Peyer's patch (tissue), 4 donors: ENCODE results near the gene ADAP1. TPM values are rescaled to one million over a fixed set of nuclear protein-coding genes. Genes with fewer than 3 reads are reported as not detected.
"Not testable (repeated sequence)": the region's sequence is repeated elsewhere in the genome, so short reads cannot be mapped to it uniquely, and the experiment has no call there.

Experiments
- DNase-seq, 3 donors: peaks; one replicate each; pipeline ENCODE4 v3.0.0-alpha.2; 2017 to 2019
- H3K27ac ChIP-seq, 4 donors: fragments of 200-600 bp; sonication (generic); one replicate each; pipeline ENCODE4 v1.5.1; 2016 to 2019
- H3K27me3 ChIP-seq, 2 donors: fragments of 200-600 bp; sonication (generic); one replicate each; pipeline ENCODE4 v1.5.1; 2019
- H3K36me3 ChIP-seq, 3 donors: fragments of 200-600 bp; sonication (generic); one replicate each; pipeline ENCODE4 v1.5.1; 2016 to 2019
- H3K4me1 ChIP-seq, 4 donors: fragments of 200-600 bp; sonication (generic); one replicate each; pipeline ENCODE4 v1.5.1; 2016 to 2019
- H3K4me3 ChIP-seq, 4 donors: fragments of 200-600 bp; sonication (generic); 1 replicate in 3 of 4; 2 replicates in 1 of 4; pipeline ENCODE4 v1.5.1; 2016 to 2019; ENCODE audit warnings: mild to moderate bottlenecking in 1 of 4
- H3K9me3 ChIP-seq, 4 donors: fragments of 200-600 bp; sonication (generic); one replicate each; pipeline ENCODE4 v1.5.1; 2016 to 2019; ENCODE audit warnings: mild to moderate bottlenecking in 1 of 4
- CTCF ChIP-seq, 6 experiments: fragments of 450-650 bp in 4 of 6; fragments of 200-600 bp in 2 of 6; sonication (generic) in 1 of 6; IDR thresholded peaks; one replicate each; pipeline ENCODE4 v1.5.1; 2017 to 2019; ENCODE audit warnings: antibody characterized with exemption in 6 of 6, mild to moderate bottlenecking in 3 of 6, moderate library complexity in 1 of 6
- POLR2A ChIP-seq, 2 donors: fragments of 450-650 bp; IDR thresholded peaks; one replicate each; pipeline ENCODE4 v1.5.1; 2017; ENCODE audit warnings: antibody characterized with exemption in 2 of 2, mild to moderate bottlenecking in 2 of 2, moderate library complexity in 2 of 2
- total RNA-seq, 4 donors: library from RNA; depleted of rRNA; stranded (reverse); fragments of >200 nt; gene quantifications; one replicate each; pipeline ENCODE4 v1.1.0, GENCODE V29; 2016

The ADAP1 gene, protein sequence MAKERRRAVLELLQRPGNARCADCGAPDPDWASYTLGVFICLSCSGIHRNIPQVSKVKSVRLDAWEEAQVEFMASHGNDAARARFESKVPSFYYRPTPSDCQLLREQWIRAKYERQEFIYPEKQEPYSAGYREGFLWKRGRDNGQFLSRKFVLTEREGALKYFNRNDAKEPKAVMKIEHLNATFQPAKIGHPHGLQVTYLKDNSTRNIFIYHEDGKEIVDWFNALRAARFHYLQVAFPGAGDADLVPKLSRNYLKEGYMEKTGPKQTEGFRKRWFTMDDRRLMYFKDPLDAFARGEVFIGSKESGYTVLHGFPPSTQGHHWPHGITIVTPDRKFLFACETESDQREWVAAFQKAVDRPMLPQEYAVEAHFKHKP
- 100 to 1,000 TPM; 102 to 146 (median 133) TPM for total RNA-seq

DNA sequence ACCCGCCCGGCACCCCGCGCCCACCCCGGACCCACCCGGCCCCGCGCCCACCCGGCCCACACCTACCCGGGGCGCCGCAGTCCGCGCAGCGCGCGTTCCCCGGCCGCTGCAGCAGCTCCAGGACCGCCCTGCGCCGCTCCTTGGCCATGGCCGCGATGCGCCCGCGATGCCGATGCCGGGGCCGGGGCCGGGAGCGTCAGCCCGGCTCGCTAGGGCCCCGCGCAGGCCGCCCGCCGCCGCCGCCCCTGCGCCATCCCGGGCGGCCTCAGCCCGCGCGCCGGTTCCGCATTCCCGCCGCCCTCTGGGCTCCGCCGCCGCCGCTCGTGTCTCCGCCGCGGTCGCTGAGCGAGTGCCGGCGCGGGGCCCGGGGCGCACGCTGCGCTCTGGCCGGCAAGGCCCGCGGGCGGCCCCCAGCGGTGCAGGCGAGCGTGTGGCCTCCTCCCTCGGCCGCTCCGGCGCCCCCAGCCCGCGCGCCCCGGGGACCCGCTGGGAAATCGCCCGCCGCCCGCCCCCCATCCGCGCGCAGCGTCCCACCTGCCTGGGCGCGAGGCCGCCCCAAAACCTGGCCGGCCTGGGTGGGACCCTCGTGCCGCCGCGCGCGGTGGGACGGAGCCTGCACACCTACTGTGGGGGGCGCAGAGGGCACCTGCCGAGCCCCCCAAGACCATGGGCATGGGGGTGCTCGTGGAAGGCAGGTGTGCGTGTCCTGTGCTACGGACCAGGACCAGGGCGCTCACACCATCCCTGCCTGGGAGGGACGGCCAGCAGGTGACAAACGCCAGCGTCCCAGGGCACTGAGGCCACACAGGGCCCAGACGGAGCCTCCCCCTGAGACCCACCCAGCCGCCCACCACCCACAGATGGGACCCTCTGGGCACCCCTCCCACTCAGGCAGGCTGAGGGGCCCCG, at the start of gene ADAP1:
TSS of gene ADAP1 (minus strand) at position 351 of the 909 bp plus-strand sequence. CDS start at position 148, 203 bp downstream.
- Histone ChIP-seq H3K4me1 (peaks cover 0 to 35% (median 4%) of the 10 kb centered on the region in 4 donors), H3K36me3 (peaks cover 0 to 3% (median 0%) of the 10 kb centered on the region in 3 donors), H3K27ac (peak within 1 kb of the TSS; percentile 38 to 98 (median 80)), H3K9me3 (no peaks in the 10 kb centered on the region), H3K27me3 (no peaks in the 10 kb centered on the region), H3K4me3 (peak within 1 kb of the TSS; percentile 54 to 89 (median 58))
- TF ChIP-seq CTCF (IDR thresholded peaks at IDR 0.05): peak in 4 of 6 experiments; percentile 11 to 79 (median 67)
- TF ChIP-seq POLR2A (IDR thresholded peaks at IDR 0.05): peak in 1 of 2 donors; percentile 63
- peak in 2 of 3 donors; percentile 79 to 84 for DNase-seq

GRCh38 chr7:1002445-1002844, 48.0 kb upstream of the ADAP1 start:
- H3K27ac ChIP-seq, DNase-seq, H3K9me3 ChIP-seq, H3K27me3 ChIP-seq, H3K4me1 ChIP-seq, H3K36me3 ChIP-seq, H3K4me3 ChIP-seq: not testable (repeated sequence)

- not testable (repeated sequence) for DNase-seq, H3K36me3 ChIP-seq, H3K4me3 ChIP-seq, H3K9me3 ChIP-seq, H3K27me3 ChIP-seq, H3K4me1 ChIP-seq, H3K27ac ChIP-seq
Measured at GRCh38 chr7:1002026-1002425, 47.5 kb upstream of the ADAP1 start.

DNA sequence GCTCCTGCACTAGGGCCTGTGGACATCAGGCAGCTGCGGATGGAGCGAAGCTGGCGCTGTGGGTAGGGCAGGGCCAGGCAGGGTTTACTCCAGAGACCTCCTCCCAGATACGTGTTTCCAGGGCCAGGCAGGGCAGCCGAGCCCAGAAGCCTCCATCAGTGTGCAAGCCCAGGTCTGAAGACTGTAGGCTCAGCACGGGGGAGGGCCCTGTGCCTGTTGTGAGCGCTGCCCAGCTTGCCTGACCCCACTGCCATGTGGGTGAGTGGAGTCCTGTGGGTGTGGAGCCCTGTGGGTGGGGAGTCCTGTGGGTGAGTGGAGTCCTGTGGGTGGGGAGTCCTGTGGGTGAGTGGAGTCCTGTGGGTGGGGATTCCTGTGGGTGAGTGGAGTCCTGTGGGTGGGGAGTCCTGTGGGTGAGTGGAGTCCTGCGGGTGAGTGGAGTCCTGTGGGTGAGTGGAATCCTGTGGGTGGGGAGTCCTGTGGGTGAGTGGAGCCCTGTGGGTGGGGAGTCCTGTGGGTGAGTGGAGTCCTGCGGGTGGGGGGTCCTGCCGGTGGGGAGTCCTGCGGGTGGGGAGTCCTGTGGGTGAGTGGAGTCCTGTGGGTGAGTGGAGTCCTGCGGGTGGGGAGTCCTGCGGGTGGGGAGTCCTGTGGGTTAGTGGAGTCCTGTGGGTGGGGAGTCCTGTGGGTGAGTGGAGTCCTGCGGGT, 46.7 kb upstream of the ADAP1 start:
- not testable (repeated sequence) for H3K36me3 ChIP-seq, H3K27me3 ChIP-seq, H3K27ac ChIP-seq, H3K9me3 ChIP-seq, DNase-seq, H3K4me3 ChIP-seq, H3K4me1 ChIP-seq

DNA sequence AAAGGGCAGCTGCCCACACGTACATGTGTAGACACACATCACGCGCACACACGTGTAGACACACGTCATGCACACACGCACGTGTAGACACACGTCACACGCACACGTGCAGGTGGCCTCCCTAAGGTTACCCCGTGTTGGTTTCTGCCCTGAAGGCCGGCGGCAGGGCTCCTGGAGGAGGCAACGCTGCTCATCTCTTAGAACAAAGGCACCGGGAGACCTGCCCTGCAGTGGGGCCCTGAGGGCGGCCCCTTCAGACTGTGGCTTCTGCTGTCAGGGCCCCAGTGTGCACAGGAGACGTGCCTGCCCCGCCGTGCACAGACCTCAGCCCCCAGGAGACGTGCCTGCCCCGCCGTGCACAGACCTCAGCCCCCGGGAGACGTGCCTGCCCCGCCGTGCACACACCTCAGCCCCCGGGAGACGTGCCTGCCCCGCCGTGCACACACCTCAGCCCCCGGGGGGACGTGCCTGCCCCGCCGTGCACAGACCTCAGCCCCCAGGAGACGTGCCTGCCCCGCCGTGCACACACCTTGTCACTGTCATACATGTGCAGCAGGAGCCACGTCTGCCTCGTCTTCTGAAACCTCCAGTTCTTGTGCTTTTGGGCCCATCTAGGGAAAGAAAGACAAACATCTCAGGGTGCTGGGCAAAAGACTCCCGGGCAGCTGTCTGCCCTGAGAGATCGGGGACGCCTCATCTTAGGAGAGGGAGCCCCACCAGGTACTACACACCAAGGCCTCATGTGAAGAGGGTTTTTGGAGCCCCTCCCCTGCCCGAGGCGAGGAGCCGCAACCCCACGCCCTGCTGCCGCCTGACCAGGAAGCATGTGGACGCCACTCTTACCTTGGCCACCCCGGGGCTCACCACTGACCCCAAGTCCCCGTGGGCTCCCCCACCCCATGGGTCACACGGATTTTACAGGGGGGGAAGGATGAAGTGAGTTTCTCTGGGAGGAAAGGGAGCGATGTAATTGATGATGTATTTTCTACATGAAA, 45.8 kb upstream of the ADAP1 start:
- TF ChIP-seq CTCF (IDR thresholded peaks at IDR 0.05) (no peak), POLR2A (IDR thresholded peaks at IDR 0.05) (no peak)
- Histone ChIP-seq H3K4me3 (no peak overlapping the region), H3K27ac (no peak overlapping the region), H3K27me3 (no peaks in the 10 kb centered on the region), H3K4me1 (peaks cover 0 to 8% (median 0%) of the 10 kb centered on the region in 4 donors), H3K36me3 (peaks cover 0 to 6% (median 0%) of the 10 kb centered on the region in 3 donors), H3K9me3 (no peaks in the 10 kb centered on the region)
- no peak for DNase-seq

DNA sequence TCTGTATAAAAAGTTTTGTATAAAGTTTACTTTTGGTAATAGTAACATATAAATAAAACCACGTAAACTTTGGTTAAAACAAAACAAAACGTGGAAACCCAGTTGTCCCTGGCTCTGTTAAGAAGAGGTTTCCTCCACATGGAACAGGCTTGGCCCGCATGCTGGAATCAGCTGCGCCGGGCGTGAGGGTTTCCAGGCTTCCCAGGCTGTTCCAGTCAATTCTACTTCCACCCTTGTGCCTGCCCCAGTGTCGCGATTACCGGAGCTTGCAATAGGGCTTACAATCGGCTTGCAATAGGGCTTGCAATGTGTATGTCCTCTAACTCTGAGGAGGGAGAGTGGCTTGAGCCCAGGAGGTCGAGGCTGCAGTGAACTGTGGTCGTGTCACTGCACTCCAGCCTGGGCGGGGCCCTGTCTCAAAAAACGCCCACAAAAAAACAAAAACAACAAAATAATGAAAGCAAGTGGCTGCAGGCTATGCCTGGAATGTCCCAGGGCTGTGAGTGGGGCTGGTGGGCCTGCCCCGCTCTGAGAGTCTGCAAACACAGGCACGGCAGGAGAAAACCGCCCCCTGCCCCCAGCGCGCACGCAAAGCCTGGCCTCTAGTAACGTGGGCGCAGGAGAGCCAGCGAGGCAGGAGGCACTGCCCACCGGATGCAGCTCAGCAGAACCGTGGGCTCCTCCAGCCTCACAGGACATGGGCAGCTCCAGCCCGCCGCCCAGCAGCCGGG, 44.8 kb upstream of the ADAP1 start:
- H3K27me3 ChIP-seq: no peaks in the 10 kb centered on the region
- peaks cover 0 to 8% (median 0%) of the 10 kb centered on the region in 4 donors for H3K4me1 ChIP-seq
- H3K27ac ChIP-seq: no peak overlapping the region
- no peaks in the 10 kb centered on the region for H3K9me3 ChIP-seq
- DNase-seq: no peak
- peaks cover 0 to 6% (median 0%) of the 10 kb centered on the region in 3 donors for H3K36me3 ChIP-seq
- no peak overlapping the region for H3K4me3 ChIP-seq
- TF ChIP-seq POLR2A (IDR thresholded peaks at IDR 0.05) (no peak), CTCF (IDR thresholded peaks at IDR 0.05) (no peak)
